HepG2 (cell line): ENCODE measurements around the gene SBK3. TPM values are rescaled to one million over a fixed set of nuclear protein-coding genes. Genes with fewer than 3 reads are reported as not detected.

Experiments used
- ATAC-seq: fragments of 200-7000 bp; cut with Tn5 transposase; 3 replicates; pipeline ENCODE4 v1.9.1; 2020; ENCODE audit warnings: mild to moderate bottlenecking, moderate library complexity
- BruUV-seq: library from RNA; stranded (reverse); fragments of 400-500 nt; replicated peaks from 2 replicates; lab custom pipeline; 2021; lab: Mats Ljungman, UMichigan
- CTCF ChIA-PET: fragments of 300-600 bp; formaldehyde crosslinking; extraction: SDS; loops from one replicate; lab custom pipeline; 2021; ENCODE audit warnings: low total read pairs, inconsistent platforms, low intra/inter-chr PET ratio; lab: Yijun Ruan, JAX
- POLR2A ChIA-PET: fragments of 350-600 bp; sonication (Branson Sonifier 250); formaldehyde crosslinking; loops from one replicate; lab custom pipeline; 2020; ENCODE audit warnings: antibody characterized with exemption, inconsistent platforms; lab: Yijun Ruan, JAX
- DNase-seq: peaks from one replicate; pipeline ENCODE4 v3.0.0-alpha.2; 2015; ENCODE audit warnings: low spot score
- FAIRE-seq: peaks from 3 replicates; lab custom pipeline; 2011; peaks lifted over from hg19 to GRCh38; lab: Jason Lieb, UNC
- H2AFZ ChIP-seq: one replicate; pipeline ENCODE4 v1.6.1; 2011; ENCODE audit warnings: low read length, inconsistent platforms
- H3K27ac ChIP-seq: fragments of 300-600 bp; 3 replicates; pipeline ENCODE4 v1.8.0; 2011; ENCODE audit warnings: mixed run types, mild to moderate bottlenecking, mixed read lengths, low read length, inconsistent platforms; ENCODE audit not compliant: insufficient read depth; ENCODE audit errors: extremely low read length
- H3K27me3 ChIP-seq, 2 experiments: fragments of 200-600 bp in 1 of 2; 2 replicates in 1 of 2; 3 replicates in 1 of 2; pipeline versions ENCODE4 v1.6.0 to v1.8.0; 2011; ENCODE audit warnings: low read length in 2 of 2, mild to moderate bottlenecking in 2 of 2, moderate library complexity in 2 of 2, inconsistent platforms in 1 of 2; ENCODE audit not compliant: insufficient read depth in 2 of 2, control insufficient read depth in 1 of 2
- H3K36me3 ChIP-seq, 2 experiments: fragments of 200-600 bp in 1 of 2; replicated peaks in 1 of 2; 2 replicates in 1 of 2; 3 replicates in 1 of 2; pipeline versions ENCODE4 v1.5.1 to v1.8.0; 2011; ENCODE audit warnings: low read length in 2 of 2, inconsistent platforms in 1 of 2; ENCODE audit not compliant: insufficient read depth in 2 of 2, control insufficient read depth in 1 of 2
- H3K4me1 ChIP-seq: 2 replicates; pipeline ENCODE4 v1.5.1; 2012; ENCODE audit warnings: low read length, inconsistent platforms; ENCODE audit not compliant: insufficient read depth
- H3K4me2 ChIP-seq: 2 replicates; pipeline ENCODE4 v1.6.0; 2011; ENCODE audit warnings: low read depth, low read length, inconsistent platforms
- H3K4me3 ChIP-seq, 3 experiments: fragments of 200-600 bp in 1 of 3; sonication (generic), shearing (Covaris generic) in 1 of 3; replicated peaks in 1 of 3; 2 replicates each; pipeline ENCODE4 v1.5.1; 2011 to 2016; ENCODE audit warnings: low read length in 3 of 3, inconsistent platforms in 2 of 3, low read depth in 2 of 3, mild to moderate bottlenecking in 2 of 3, control low read depth in 1 of 3, mixed read lengths in 1 of 3; ENCODE audit not compliant: insufficient read depth in 1 of 3
- H3K79me2 ChIP-seq: one replicate; pipeline ENCODE4 v1.6.1; 2011; ENCODE audit warnings: low read length, inconsistent platforms; ENCODE audit not compliant: insufficient read depth
- H3K9ac ChIP-seq: 2 replicates; pipeline ENCODE4 v1.6.0; 2011; ENCODE audit warnings: mild to moderate bottlenecking, low read depth, low read length, inconsistent platforms; ENCODE audit not compliant: insufficient read depth
- H3K9me3 ChIP-seq: 2 replicates; pipeline ENCODE4 v1.5.1; 2012; ENCODE audit warnings: mild to moderate bottlenecking, low read length
- H4K20me1 ChIP-seq: 2 replicates; pipeline ENCODE4 v1.6.0; 2011; ENCODE audit warnings: inconsistent platforms, mild to moderate bottlenecking, low read length, moderate library complexity; ENCODE audit not compliant: insufficient read depth
- ARID5B ChIP-seq: IDR thresholded peaks from 2 replicates; pipeline ENCODE4 v1.4.0; 2020; ENCODE audit warnings: mild to moderate bottlenecking, missing genetic modification reagents
- DNMT1 ChIP-seq: sonication (generic); formaldehyde crosslinking; IDR thresholded peaks from 2 replicates; pipeline ENCODE4 v1.5.1; 2020; ENCODE audit warnings: mild to moderate bottlenecking, missing genetic modification reagents
- FOXP1 ChIP-seq, 2 experiments: fragments of 450-650 bp in 1 of 2; IDR thresholded peaks; 2 replicates each; pipeline ENCODE4 v1.6.1; 2017 to 2018; ENCODE audit warnings: antibody characterized with exemption in 1 of 2
- GABPB1 ChIP-seq: IDR thresholded peaks from 2 replicates; pipeline ENCODE4 v1.6.1; 2016; ENCODE audit warnings: mild to moderate bottlenecking, missing genetic modification reagents, moderate library complexity, missing compliant biosample characterization
- KDM2A ChIP-seq: sonication (generic); formaldehyde crosslinking; IDR thresholded peaks from 2 replicates; pipeline ENCODE4 v1.4.0; 2020; ENCODE audit warnings: low read depth, missing genetic modification reagents, borderline replicate concordance
- MAX ChIP-seq: IDR thresholded peaks from 2 replicates; pipeline ENCODE4 v1.6.1; 2012; ENCODE audit warnings: inconsistent platforms
- SATB2 ChIP-seq: sonication (generic); formaldehyde crosslinking; IDR thresholded peaks from 2 replicates; pipeline ENCODE4 v1.5.0; 2020; ENCODE audit warnings: missing genetic modification reagents
- SRSF1 ChIP-seq: fragments of 200-400 bp; formaldehyde crosslinking; optimal IDR thresholded peaks from 2 replicates; pipeline ENCODE3; 2017; ENCODE audit warnings: mild to moderate bottlenecking, low read depth, low read length, moderate library complexity
- U2AF1 ChIP-seq: fragments of 200-400 bp; formaldehyde crosslinking; optimal IDR thresholded peaks from 2 replicates; pipeline ENCODE3; 2017; ENCODE audit warnings: mild to moderate bottlenecking, low read depth, low read length
- UBTF ChIP-seq: sonication (generic); formaldehyde crosslinking; IDR thresholded peaks from 2 replicates; pipeline ENCODE4 v1.4.0; 2020; ENCODE audit warnings: mild to moderate bottlenecking, missing genetic modification reagents
- ZFX ChIP-seq: sonication (generic); formaldehyde crosslinking; IDR thresholded peaks from 2 replicates; pipeline ENCODE4 v1.4.0; 2020; ENCODE audit warnings: mild to moderate bottlenecking, low read depth, missing genetic modification reagents, moderate library complexity
- ZNF431 ChIP-seq: sonication (generic); formaldehyde crosslinking; IDR thresholded peaks from 2 replicates; pipeline ENCODE4 v1.9.0; 2022; ENCODE audit warnings: missing genetic modification reagents, low read depth, mild to moderate bottlenecking, borderline replicate concordance
- ZNF460 ChIP-seq: sonication (generic); formaldehyde crosslinking; IDR thresholded peaks from 2 replicates; pipeline ENCODE4 v1.5.1; 2020; ENCODE audit warnings: missing genetic modification reagents, mild to moderate bottlenecking, borderline replicate concordance
- ZNF737 ChIP-seq: sonication (generic); formaldehyde crosslinking; IDR thresholded peaks from 2 replicates; pipeline ENCODE4 v1.5.0; 2020; ENCODE audit warnings: missing genetic modification reagents, mild to moderate bottlenecking, borderline replicate concordance
- WGBS: methylation state at CpG from one replicate; pipeline ENCODE4 v1.1.6; 2017; ENCODE audit warnings: low lambda C conversion rate; 5-methylcytosine and 5-hydroxymethylcytosine counted together
- in situ Hi-C: cut with HindIII; loops from 2 replicates; pipeline ENCODE4 v1.10.0; 2017; ENCODE audit warnings: low pct_unique_long_range_greater_than_20kb; ENCODE audit not compliant: extremely low pct_ligation_motif_present
- intact Hi-C: fragments of 100-400 bp; cut with micrococcal nuclease; formaldehyde crosslinking; loops from one replicate; pipeline ENCODE4 v1.10.0; 2022; ENCODE audit not compliant: unreplicated experiment
- polyA plus RNA-seq, 8 experiments: library from polyadenylated mRNA; depleted of rRNA in 3 of 8; stranded (reverse) in 7 of 8; unstranded in 1 of 8; fragments of >200 nt; fragmentation: Illumina TruSeq in 4 of 8; extraction: Trizol in 4 of 8; gene quantifications; 2 replicates each; pipeline versions ENCODE4 v1.2.1 to v1.2.3, GENCODE V29; 2011 to 2016; ENCODE audit warnings: low read depth in 4 of 8, missing spikeins in 1 of 8, mixed read lengths in 1 of 8; ENCODE audit not compliant: insufficient read depth in 1 of 8
- total RNA-seq, 5 experiments: library from RNA; depleted of rRNA; stranded (reverse); fragments of >200 nt; fragmentation: Illumina TruSeq; extraction: Trizol; gene quantifications; 2 replicates each; pipeline ENCODE4 v1.2.3, GENCODE V29; 2016; ENCODE audit warnings: low read depth in 1 of 5

Gene SBK3
- total and polyA plus RNA-seq, 2 of the 13 experiments (the other 11 are each of a cell fraction or from before 2014, with no cell fraction given), result 0.66 to 0.77 TPM

GRCh38 chr19:55526216-55527196, 18.8 kb downstream of the SBK3 start:
- FAIRE-seq (peak; percentile 4), ATAC-seq (peak; percentile 59), DNase-seq (peak; percentile 31)
- intact Hi-C loops (no loop called here), in situ Hi-C loops (no loop called here)
- no peaks in the 10 kb centered on the region for H4K20me1 ChIP-seq
- peak overlapping the region; percentile 34 for H3K4me2 ChIP-seq
- CTCF ChIA-PET, result no interaction called here
- BruUV-seq, result no TSS peak
- POLR2A ChIA-PET, result interaction anchor here (1.1 to 1.2 kb wide), 3 partner anchors 19 to 98 kb away, joined by 3 to 4 read pairs (median 4); partner anchors contain the start of genes FIZ1, SBK3 and ZNF784
- H3K9ac ChIP-seq, result no peak overlapping the region
- H3K27ac ChIP-seq, result no peak overlapping the region
- H3K79me2 ChIP-seq, result no peaks in the 10 kb centered on the region
- H2AFZ ChIP-seq, result no peak overlapping the region
- 21% methylated on average over 23 of the region's 35 CpGs for WGBS
- H3K27me3 ChIP-seq, result 0 out of 5 replicates have a peak, but pooled peaks cover 0 to 2% of the 10 kb centered on the region in 2 experiments
- no peaks in the 10 kb centered on the region for H3K9me3 ChIP-seq
- no peak overlapping the region for H3K4me3 ChIP-seq
- H3K4me1 ChIP-seq, result peaks cover 33% of the 10 kb centered on the region
- no peaks in the 10 kb centered on the region for H3K36me3 ChIP-seq
- TF ChIP-seq ZNF737 (0 out of 2 replicates have a peak, but pooled peaks have one; percentile 69), SRSF1 (peak; percentile 47), ZFX (CRISPR knock-in tag) (peak; percentile 50; the same call in 1 of the 2 replicates), MAX (peak; percentile 80), ARID5B (peak; percentile 27; the same call in 1 of the 2 replicates), UBTF (peak; percentile 36; the same call in 1 of the 2 replicates), SATB2 (CRISPR knock-in tag) (no peak), ZNF460 (no peak), KDM2A (peak; percentile 21; the same call in 1 of the 2 replicates), U2AF1 (no peak), GABPB1 (CRISPR knock-in tag) (peak; percentile 35; the same call in 1 of the 2 replicates), ZNF431 (CRISPR knock-in tag) (0 out of 2 replicates have a peak, but pooled peaks have one; percentile 55), FOXP1 (IDR thresholded peaks at IDR 0.05) (no peak), FOXP1 (CRISPR knock-in tag; IDR thresholded peaks at IDR 0.05) (0 out of 2 replicates have a peak, but pooled peaks have one; percentile 21), DNMT1 (no peak)
